ENCODE results near the gene SLC9A5.

SLC9A5 gene, protein sequence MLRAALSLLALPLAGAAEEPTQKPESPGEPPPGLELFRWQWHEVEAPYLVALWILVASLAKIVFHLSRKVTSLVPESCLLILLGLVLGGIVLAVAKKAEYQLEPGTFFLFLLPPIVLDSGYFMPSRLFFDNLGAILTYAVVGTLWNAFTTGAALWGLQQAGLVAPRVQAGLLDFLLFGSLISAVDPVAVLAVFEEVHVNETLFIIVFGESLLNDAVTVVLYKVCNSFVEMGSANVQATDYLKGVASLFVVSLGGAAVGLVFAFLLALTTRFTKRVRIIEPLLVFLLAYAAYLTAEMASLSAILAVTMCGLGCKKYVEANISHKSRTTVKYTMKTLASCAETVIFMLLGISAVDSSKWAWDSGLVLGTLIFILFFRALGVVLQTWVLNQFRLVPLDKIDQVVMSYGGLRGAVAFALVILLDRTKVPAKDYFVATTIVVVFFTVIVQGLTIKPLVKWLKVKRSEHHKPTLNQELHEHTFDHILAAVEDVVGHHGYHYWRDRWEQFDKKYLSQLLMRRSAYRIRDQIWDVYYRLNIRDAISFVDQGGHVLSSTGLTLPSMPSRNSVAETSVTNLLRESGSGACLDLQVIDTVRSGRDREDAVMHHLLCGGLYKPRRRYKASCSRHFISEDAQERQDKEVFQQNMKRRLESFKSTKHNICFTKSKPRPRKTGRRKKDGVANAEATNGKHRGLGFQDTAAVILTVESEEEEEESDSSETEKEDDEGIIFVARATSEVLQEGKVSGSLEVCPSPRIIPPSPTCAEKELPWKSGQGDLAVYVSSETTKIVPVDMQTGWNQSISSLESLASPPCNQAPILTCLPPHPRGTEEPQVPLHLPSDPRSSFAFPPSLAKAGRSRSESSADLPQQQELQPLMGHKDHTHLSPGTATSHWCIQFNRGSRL

DNA sequence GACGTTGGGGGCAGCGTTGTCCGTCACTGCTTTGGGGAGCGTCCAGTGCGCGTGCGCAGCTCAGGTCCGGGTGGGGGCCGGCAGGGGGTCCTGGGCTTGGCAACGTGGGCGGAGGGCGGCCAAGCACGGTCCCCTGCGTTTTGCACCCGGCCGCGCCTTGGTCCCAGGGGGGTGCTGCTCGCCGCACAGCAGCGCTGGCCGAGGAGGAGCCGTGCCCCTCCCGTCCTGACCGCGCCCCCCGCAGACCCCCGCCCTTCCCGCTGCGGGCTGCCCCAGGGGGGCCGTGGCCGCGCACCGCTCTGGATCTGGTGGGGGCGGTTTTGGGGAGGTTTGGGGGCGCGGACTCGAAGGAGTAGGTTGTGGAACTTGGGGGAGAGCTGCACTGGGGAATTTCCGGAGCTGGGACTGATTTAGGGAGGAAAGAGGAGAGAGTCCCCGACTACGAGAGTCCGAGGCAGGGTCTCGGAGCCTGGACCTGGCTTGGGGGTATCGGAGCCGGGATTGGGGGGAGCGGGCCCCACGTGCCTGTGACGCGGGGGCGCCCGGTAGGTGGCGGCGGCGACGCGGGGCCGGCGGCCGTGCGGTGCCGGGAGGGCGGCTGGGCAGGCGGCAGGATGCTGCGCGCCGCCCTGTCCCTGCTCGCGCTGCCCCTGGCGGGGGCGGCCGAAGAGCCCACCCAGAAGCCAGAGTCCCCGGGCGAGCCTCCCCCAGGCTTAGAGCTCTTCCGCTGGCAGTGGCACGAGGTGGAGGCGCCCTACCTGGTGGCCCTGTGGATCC lies at the start of gene SLC9A5:
TSS of gene SLC9A5 (plus strand) at position 579 of the 777 bp plus-strand sequence. CDS start at position 615, 36 bp downstream.
- DNase-seq (ENCODE audit: low read depth), result no peak

DNA sequence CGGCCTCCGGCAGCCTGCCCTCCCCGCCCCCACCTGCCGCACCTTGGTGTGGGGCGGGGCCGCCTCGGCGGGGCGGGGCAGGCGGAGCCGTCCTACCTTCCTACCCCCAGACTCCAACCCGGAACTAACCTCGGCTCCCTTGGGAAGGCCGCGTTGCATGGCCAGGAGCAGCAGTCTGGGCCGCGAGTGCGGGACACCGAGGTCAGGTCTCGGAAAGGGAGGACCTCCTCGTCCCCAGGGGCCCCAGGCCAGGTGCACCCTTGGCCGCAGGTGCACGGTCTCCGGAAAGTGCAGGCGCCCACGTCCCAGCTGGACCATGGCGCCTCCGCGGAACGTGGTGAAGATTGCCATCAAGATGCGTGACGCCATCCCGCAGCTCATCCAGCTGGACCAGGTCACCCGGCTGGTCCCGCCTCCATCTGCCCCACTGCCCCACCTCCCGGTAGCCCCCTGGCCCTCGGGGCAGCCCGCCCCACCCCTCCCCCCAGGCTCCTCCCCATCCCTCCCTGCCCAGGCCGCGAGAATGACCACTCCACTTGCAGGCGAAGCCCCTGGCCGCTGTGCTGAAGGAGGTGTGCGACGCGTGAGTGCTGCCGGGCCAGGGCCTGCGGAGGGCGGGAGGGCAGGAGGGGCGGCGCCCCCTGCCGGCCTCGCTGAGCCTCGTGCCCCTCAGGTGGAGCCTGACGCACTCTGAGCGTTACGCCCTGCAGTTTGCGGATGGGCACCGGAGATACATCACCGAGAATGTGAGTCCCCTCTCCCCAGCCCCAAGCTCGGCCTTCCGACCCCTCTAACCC lies 49.6 kb upstream of the SLC9A5 start, which contains the start of gene ELMO3:
TSS of gene ELMO3 (plus strand) at position 121 of the 797 bp plus-strand sequence. CDS start at position 317, 196 bp downstream.
- no peak for DNase-seq (ENCODE audit: low read depth)

DNA sequence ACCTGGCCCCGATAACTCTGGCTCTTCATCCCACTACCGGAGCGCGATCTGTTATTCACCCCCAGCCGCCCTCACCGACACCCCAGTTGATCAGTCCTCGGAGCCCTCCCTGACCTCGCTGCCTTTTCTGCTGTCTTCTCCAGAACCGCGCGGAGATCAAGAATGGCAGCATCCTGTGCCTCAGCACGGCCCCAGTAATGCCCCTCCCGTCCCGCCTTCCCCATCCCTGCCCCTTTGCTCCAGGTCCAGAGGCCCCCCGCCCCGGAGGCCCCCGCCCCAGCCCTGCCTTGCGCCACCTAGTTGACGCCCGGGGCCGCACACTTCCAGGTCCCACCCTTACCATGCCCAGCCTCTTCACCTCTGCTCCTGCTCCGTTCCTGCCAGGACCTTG lies 49.0 kb upstream of the SLC9A5 start:
- no peak for DNase-seq (ENCODE audit: low read depth)

DNA sequence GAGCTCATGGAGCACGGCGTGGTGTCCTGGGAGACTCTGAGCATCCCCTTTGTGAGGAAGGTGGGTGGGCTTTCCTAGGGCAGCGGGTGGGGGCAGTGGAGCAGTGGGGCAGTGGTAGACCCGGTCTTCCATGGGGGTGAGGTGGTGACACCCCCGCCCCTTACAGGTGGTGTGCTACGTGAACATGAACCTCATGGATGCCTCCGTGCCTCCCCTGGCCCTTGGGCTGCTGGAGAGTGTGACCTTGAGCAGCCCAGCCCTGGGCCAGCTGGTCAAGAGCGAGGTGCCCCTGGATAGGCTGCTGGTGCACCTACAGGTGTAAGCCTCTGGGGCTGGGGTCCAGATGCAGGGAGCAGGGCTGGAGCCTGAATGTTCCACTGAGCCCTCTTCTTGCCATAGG lies 48.3 kb upstream of the SLC9A5 start:
- DNase-seq (ENCODE audit: low read depth), result no peak

DNA sequence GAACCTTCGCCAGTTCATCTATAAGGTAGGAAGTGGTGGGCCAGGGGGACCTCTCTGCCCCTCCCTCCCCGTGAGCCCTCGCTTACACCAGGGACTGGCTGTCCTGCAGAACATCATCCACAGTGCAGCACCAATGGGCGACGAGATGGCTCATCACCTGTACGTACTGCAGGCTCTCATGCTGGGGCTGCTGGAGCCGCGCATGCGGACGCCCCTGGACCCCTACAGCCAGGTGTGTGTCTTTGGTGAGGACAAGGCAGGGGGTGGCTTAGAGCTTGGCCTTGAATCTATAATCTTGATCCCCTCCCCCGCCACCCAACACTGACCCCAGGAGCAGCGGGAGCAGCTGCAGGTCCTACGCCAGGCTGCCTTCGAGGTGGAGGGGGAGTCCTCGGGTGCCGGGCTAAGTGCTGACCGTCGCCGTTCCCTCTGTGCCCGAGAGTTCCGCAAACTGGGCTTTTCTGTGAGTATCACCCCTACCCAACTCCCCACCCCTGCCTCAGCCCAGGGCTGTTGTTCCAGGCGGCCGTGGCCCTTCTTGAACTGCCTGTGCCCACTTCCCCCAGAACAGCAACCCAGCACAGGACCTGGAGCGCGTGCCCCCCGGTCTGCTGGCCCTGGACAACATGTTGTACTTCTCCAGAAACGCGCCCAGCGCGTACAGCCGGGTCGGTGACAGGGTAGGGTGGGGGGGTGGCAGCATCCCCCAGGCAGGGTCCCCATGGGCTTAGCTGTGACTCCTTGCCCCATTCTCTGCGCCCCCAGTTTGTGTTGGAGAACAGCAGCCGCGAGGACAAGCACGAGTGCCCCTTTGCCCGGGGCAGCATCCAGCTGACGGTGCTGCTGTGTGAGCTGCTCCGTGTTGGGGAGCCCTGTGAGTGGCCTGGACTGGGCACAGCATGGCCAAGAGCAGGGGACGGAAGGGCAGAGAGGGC lies 47.1 kb upstream of the SLC9A5 start:
- no peak for DNase-seq (ENCODE audit: low read depth)

DNA sequence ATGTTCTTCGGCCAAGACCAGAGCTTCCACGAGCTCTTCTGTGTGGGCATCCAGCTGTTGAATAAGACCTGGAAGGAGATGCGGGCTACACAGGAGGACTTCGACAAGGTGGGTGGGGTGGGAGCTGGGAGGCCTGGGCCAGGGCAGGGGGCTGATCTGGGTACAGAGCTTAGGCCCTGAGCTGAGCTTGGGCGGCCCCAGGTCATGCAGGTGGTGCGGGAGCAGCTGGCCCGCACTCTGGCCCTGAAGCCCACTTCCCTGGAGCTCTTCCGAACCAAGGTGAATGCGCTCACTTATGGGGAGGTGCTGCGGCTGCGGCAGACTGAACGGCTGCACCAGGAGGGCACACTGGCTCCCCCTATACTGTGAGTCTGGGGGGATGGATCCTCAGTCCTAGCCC lies 46.4 kb upstream of the SLC9A5 start:
- no peak for DNase-seq (ENCODE audit: low read depth)

DNA sequence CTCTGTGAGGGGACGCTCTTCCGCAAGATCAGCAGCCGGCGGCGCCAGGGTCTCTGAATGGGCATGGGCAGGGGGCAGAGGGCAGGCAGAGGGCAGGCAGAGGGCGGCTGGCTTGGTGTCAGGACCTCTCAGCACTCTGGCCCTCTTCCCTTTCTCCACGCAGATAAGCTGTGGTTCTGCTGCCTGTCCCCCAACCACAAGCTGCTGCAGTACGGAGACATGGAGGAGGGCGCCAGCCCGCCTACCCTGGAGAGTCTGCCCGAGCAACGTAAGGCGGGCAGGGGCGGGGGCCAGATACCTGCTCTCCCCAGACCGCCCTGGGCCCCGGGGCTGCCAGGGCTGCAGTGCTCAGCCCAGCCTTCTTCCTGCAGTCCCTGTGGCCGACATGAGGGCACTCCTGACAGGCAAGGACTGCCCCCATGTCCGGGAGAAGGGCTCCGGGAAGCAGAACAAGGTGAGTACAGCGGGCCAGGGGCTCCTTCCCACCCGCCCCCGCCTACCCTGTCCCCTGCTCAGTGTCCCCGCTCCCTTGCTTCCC lies 45.8 kb upstream of the SLC9A5 start:
- no peak for DNase-seq (ENCODE audit: low read depth)

DNA sequence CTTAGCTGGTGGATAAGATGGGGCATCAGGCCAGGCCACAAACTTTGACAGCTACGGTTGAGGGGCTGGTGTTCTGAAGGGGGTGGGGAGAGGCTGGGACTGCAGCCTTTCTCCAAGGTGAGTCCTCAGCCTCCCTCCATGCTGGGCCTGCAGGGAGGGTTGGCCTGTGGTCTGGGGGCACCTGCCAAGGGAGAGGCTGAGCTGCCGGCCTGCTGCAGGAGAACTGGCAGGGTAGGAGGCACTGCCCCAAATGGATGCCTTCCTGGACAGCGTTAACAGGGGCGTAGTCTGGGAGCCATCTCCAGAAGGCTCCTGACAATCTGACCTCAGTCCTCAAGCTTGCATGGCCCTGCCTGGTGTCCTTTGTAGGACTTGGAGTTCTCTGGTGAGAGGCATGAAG lies 44.7 kb upstream of the SLC9A5 start:
- DNase-seq (ENCODE audit: low read depth), result no peak

DNA sequence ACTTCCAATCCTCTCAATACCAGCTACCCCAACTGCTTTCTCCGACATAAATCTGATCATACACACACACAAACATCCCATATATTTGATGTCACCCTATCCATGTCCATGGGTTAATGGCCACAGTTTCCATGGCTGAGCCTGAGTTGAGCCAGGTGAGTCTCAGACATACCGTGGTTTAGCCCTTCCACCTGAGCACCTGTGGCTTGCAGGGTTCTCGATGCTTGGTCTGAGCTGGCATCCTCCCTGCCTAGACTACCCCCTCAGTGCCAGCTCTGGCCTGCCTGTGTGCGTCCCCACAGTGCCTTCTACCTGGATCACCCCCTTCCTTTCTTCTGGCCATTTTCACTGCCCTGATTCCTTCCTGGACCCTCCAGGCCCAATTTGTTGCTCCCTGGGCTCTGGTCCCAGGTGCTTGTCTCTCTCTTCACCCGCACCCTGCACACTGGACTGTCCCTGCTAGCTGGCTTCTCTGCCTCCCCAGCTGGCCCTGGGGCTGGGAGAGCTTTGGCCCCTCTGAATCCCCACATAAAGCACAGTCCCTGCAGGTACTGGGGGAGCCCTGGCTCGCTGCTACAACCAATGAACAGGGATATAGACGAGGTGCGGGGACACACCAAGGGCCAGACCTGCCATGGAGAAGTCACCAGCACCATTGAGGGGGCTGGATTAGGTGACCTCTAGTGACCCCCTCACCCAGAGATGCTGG lies 42.5 kb upstream of the SLC9A5 start:
- no peak for DNase-seq (ENCODE audit: low read depth)

DNA sequence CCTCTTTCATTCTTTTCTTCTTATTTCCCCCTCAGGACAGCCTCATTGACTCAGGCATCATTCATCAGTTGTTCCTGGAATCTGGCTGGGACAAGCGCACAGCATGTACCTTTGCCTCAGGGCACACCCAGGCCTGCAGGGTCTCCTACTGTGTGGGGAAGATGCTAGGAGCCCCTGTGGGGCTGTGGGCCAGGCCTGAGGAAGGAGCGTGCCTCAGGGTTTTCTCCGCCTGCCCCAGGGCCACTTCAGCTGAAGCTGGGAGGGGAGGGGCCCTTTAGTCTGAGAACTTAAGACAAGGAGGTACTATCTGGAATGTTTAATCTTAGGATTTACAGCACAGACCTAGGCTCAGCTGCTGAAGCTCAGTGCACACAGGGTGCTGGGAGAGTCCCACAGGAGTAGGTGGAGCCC lies 41.9 kb upstream of the SLC9A5 start:
- DNase-seq (ENCODE audit: low read depth), result no peak

DNA sequence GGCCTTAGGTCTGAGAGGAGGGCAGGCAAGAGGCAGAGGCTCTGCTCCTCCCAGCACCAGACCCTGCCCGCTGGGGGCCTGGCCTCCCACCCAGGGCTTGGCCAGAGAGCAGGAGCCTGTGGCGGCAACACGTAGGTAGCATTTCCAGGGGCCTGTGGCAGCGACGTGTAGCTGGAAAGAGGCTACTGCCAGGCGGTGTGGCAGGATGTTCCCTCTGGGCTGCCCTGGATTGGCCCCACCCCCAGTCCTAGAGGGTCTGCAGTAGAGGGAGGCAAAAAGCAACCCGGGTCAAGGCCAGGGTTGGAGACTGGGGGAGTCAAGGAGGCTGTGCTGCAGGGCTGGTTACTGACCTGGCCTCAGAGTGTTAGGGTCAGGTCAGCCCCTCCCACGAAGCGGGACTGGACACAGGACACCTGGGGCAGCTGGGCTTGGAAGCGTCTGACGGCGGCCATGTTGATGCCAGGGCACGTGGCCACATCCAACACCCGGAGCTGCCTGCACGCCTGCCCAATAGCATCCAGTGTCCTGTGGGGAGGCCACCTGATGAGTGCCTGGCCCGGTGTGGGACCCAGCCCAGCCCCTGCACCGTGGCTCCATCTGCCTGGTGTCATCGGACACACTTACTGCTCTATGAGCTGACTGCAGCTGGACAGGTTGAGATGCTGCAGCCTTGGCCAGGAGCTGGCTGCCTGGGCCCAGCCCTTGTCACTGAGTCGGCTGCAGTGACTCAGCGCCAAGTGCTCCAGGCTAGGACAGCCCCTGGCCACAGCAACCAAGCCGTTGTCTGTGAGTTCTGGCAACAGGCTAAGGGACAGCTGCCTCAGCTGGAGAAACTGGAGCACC lies 41.3 kb upstream of the SLC9A5 start:
- no peak for DNase-seq (ENCODE audit: low read depth)

DNA sequence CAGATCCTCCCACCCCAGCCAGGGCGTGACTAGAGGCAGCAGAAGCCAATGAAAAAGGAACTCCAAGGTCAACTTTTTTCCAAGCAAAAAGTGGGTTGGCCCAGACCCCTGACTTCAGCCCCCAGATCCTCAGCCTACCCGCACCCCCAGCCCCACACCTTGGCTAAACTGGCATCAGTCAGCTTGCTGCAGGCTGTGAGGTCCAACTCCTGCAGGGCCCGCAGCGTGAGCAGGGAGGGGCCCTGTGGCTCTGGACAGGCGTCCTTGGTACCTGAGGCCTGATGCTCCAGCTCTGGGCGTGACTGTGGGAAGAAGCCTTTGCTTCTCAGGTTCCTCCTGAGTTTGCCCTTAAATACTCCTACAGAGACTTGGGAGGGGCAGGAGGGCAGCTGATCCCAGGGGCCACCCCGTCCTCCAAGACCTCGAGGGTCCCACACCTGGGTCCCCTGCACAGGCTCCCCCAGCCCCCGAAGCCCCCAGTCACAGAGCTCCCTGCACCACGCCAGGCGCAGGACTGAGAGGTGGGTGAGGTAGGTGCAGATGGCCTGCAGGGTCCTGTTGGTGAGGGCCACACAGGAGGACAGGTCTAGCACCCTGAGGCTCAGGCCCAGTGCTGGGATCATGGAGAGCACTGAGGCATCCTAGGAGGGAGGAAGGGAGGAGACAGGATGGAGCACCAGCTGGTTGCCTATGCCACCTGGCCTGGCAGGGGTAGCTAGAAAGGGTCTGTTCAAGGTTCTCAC lies 40.5 kb upstream of the SLC9A5 start:
- no peak for DNase-seq (ENCODE audit: low read depth)

DNA sequence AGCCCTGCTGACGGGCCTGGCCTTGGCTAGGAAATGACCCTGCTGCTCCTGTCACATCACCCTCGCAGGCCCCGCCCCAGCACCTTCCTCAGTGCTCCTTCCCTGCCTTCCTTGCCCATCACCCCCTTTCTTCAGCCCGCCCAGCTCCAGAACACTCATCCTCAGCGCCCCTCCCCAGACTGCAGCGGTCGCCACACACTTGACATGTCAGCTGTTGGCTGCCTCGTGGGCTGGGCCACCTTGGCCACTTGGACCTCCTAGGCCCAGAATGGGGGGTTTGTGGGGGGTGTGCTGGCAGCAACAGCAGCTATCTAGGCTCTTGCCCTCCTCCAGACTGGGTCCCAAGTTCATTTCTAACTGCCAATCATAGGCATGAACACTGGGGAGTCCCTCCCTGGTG lies 39.2 kb upstream of the SLC9A5 start:
- DNase-seq (ENCODE audit: low read depth), result no peak

DNA sequence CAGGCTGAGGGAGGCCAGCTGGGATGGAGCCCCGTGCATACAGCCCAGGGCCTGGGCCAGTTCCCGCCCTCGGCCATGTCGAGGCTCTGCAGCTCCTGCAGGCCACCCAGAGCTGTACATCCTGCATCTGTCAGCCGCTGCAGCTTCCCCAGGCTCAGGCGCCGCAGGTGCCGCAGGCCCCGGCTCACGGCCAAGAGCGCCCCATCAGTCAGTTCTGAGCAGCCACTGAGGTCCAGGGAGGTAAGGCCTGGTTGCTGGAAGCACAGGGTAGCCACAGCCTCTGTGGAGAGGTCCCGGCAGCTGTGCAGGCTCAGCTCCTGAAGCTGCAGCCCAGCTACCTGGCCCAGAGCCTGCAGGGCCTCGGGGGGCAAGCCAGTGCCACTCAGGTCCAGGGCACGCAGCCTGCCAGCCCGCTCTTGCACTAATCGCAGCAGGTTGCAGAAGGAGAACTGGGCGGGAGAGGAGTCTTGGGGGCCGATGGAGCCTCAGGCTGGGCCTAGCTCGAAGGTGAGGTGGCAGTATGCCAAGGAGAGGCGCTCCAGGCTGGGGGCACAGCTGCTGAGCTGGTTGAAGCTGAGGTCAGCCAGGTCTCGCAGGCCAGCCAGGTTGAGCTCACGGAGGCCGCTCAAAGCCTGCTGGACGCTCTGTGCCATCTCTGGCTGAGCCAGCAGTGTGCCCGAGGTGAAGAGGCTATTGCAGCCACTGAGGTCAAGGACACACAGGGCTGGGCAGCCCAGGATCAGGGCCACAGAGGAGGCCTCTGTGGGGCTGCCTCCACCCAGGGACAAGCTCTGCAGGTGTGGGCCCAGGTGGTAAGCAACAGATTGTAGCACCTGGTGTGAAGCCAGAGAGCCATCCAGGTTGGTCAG lies 38.5 kb upstream of the SLC9A5 start:
- no peak for DNase-seq (ENCODE audit: low read depth)

DNA sequence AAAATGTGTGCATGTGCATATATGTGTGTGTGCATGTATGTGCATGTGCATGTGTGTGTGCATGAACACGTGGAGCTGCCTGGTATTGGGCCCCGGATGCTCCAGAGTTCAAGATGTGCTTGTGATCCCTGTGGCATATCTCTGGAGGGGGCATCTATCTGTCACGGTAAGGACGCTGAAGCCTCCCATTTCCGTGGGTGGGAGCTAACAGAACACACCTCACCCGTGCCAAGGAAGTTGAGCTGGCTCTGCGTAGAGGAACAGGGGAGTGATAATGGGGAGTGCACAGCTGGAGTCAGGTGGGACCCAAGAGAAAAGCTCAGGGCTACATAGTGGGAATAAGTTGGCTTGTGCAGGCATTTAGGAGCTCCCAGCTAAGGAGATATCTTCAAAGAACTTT lies 37.1 kb upstream of the SLC9A5 start:
- DNase-seq (ENCODE audit: low read depth), result no peak

DNA sequence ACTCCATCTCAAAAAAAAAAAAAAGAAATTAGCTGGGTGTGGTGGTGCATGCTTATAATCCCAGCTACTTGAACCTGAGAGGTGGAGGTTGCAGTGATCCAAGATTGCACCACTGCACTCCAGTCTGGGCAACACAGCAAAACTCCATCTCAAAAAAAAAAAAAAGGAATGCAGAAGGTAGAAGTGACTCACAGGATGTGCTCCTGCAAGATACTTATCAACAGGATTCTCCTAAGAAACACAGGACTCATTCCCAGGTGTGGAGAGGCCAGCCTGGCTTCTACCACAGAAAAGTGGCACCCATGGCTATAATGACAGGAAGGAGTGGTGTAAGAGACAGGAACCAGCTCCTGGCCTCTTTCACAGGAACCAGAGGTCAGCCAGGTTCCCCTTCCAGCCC lies 36.0 kb upstream of the SLC9A5 start:
- no peak for DNase-seq (ENCODE audit: low read depth)

Measured in activated gamma-delta T cell treated with anti-CD3 and anti-CD28 coated beads, Interleukin-2, amount 50 U/mL, for 16 hours (primary cell).